Keratinocyte (primary cell): Measurements from ENCODE around the gene RNF41. TPM values are rescaled to one million over a fixed set of nuclear protein-coding genes. Genes with fewer than 3 reads are reported as not detected.

Source experiments
- DNase-seq: peaks from one replicate; pipeline ENCODE4 v3.0.0-alpha.2; 2011; ENCODE audit warnings: low read depth, missing footprints, low spot score
- FAIRE-seq: peaks from 2 replicates; lab custom pipeline; 2011; peaks lifted over from hg19 to GRCh38; lab: Jason Lieb, UNC
- H2AFZ ChIP-seq: 2 replicates; pipeline ENCODE4 v1.6.0; 2012; ENCODE audit warnings: low read length, control low read depth, inconsistent platforms; ENCODE audit not compliant: control insufficient read depth
- H3K27ac ChIP-seq: 2 replicates; pipeline ENCODE4 v1.5.1; 2011; ENCODE audit warnings: low read length; ENCODE audit not compliant: control insufficient read depth, insufficient read depth
- H3K27me3 ChIP-seq: 3 replicates; pipeline ENCODE4 v1.6.0; 2011; ENCODE audit warnings: low read length; ENCODE audit not compliant: control insufficient read depth, insufficient read depth; ENCODE audit errors: extremely low read depth
- H3K36me3 ChIP-seq, 2 experiments: 2 replicates in 1 of 2; 3 replicates in 1 of 2; pipeline ENCODE4 v1.5.1; 2011; ENCODE audit warnings: low read length in 2 of 2, mild to moderate bottlenecking in 1 of 2; ENCODE audit not compliant: control insufficient read depth in 2 of 2, insufficient read depth in 2 of 2; ENCODE audit errors: extremely low read depth in 1 of 2
- H3K4me1 ChIP-seq: 3 replicates; pipeline ENCODE4 v1.5.1; 2011; ENCODE audit warnings: low read length; ENCODE audit not compliant: control insufficient read depth, insufficient read depth; ENCODE audit errors: extremely low read depth
- H3K4me2 ChIP-seq: 3 replicates; pipeline ENCODE4 v1.6.0; 2011; ENCODE audit warnings: low read depth, low read length; ENCODE audit not compliant: control insufficient read depth, insufficient read depth; ENCODE audit errors: extremely low read depth
- H3K4me3 ChIP-seq, 3 experiments: fragments of 200-600 bp in 1 of 3; sonication (generic) in 1 of 3; 2 replicates in 2 of 3; 3 replicates in 1 of 3; pipeline ENCODE4 v1.5.1; 2011 to 2016; ENCODE audit warnings: low read length in 3 of 3, mild to moderate bottlenecking in 3 of 3, control low read depth in 2 of 3, inconsistent platforms in 1 of 3, low read depth in 1 of 3, mixed read lengths in 1 of 3, mixed run types in 1 of 3, moderate library complexity in 1 of 3; ENCODE audit not compliant: control insufficient read depth in 2 of 3, insufficient read depth in 2 of 3; ENCODE audit errors: extremely low read depth in 1 of 3
- H3K79me2 ChIP-seq: 2 replicates; pipeline ENCODE4 v1.6.0; 2012; ENCODE audit warnings: low read length; ENCODE audit not compliant: control insufficient read depth, insufficient read depth
- H3K9ac ChIP-seq: 3 replicates; pipeline ENCODE4 v1.6.0; 2011; ENCODE audit warnings: low read length; ENCODE audit not compliant: control insufficient read depth, insufficient read depth; ENCODE audit errors: extremely low read depth
- H3K9me1 ChIP-seq: 3 replicates; pipeline ENCODE4 v1.6.0; 2011; ENCODE audit warnings: low read length; ENCODE audit not compliant: control insufficient read depth, insufficient read depth; ENCODE audit errors: extremely low read depth
- H3K9me3 ChIP-seq: 2 replicates; pipeline ENCODE4 v1.5.1; 2012; ENCODE audit warnings: low read depth, low read length; ENCODE audit not compliant: control insufficient read depth
- H4K20me1 ChIP-seq: 3 replicates; pipeline ENCODE4 v1.6.0; 2011; ENCODE audit warnings: low read length; ENCODE audit not compliant: control insufficient read depth, insufficient read depth; ENCODE audit errors: extremely low read depth
- CTCF ChIP-seq, 3 experiments: IDR thresholded peaks in 1 of 3; conservative IDR thresholded peaks in 1 of 3; optimal IDR thresholded peaks in 1 of 3; 2 replicates in 2 of 3; 3 replicates in 1 of 3; pipeline versions ENCODE3 to v1.5.1; 2011; ENCODE audit warnings: low read length in 3 of 3, mild to moderate bottlenecking in 3 of 3, moderate library complexity in 2 of 3, control low read depth in 1 of 3, inconsistent platforms in 1 of 3; ENCODE audit not compliant: insufficient read depth in 2 of 3; ENCODE audit errors: extremely low read depth in 1 of 3
- EZH2 ChIP-seq: IDR thresholded peaks from one replicate; pipeline ENCODE4 v1.6.1; 2012; ENCODE audit warnings: inconsistent platforms, mild to moderate bottlenecking, low read length, moderate library complexity
- dilution Hi-C: fragments of 300-500 bp; cut with MboI; formaldehyde crosslinking; loops from one replicate; pipeline ENCODE4 v1.7.0; 2020; ENCODE audit warnings: low sequenced_read_pairs; ENCODE audit not compliant: extremely low pct_ligation_motif_present
- polyA minus RNA-seq, 3 experiments: library from RNA; depleted of rRNA, polyadenylated mRNA; stranded (reverse); fragments of >200 nt; gene quantifications; 1 replicate in 1 of 3; 2 replicates in 1 of 3; 3 replicates in 1 of 3; pipeline ENCODE4 v1.2.3, GENCODE V29; 2011
- polyA plus RNA-seq, 5 experiments: library from polyadenylated mRNA; depleted of rRNA in 3 of 5; stranded (reverse) in 3 of 5; stranded (forward) in 1 of 5; unstranded in 1 of 5; fragments of >200 nt; gene quantifications; 1 replicate in 1 of 5; 2 replicates in 3 of 5; 3 replicates in 1 of 5; pipeline versions ENCODE4 v1.2.1 to v1.2.3, GENCODE V29; 2011 to 2012; ENCODE audit warnings: missing spikeins in 2 of 5, low read depth in 1 of 5, low replicate concordance in 1 of 5

Gene RNF41
- 42.2 to 62.0 TPM (median 49.7 TPM) in 3 replicates for polyA plus RNA-seq
- polyA plus RNA-seq (2011; ENCODE audit: low read depth): 22.0 TPM
- 50.7 and 53.4 TPM in 2 replicates for polyA plus RNA-seq (2011; cell fraction: cytosol; rRNA removed)
- 35.0 and 36.5 TPM in 2 replicates for polyA plus RNA-seq (2011; cell fraction: nucleus; rRNA removed)
- 25.0 and 27.8 TPM in 2 replicates for polyA plus RNA-seq (2012; ENCODE audit: low replicate concordance)
- polyA minus RNA-seq: 139 to 212 TPM (median 144 TPM) in 3 replicates
- polyA minus RNA-seq (2011; cell fraction: cytosol; rRNA and poly(A)+ RNA removed): 62.9 TPM
- polyA minus RNA-seq (2011; cell fraction: nucleus; rRNA and poly(A)+ RNA removed): 35.7 and 43.4 TPM in 2 replicates

DNA sequence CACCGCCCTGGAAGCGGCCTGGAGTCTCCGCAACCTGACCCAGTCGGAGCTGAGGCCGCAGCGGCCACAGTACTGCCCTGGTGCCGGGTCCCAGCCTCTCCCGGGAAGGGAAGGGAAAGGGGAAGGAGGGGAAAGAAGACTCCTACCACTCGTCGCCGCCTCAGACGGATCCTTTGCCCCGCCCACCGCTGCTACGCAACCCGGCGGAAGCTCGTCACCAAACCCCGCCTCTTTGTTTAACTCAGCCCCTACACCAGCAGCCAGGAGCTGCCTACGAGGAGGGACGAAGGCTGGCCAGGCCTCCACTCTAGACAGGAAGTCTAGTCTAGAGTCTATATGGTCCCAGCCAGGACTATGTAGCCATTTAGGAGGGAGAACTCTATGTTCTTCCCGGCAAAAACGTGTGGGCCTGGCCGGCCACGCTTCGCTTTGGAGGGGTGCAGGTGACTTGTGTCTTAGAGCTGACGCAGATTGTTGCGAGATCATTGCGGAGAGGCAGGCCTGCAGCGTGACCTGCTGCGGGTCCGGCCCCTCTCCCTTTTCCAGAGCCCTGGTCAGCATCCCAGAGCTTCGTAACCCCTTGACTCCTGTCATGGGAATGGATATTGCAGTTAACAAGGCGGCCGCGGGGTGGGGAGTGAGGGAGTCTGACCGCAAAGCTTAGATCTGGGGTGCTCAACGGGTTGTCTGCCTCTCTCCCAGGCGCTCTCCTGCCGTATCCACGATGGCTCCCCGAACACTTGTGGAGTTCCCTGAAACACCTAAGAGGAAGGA lies at the start of gene RNF41:
Gene RNF41 (minus strand): TSS at position 166 of the 774 bp plus-strand sequence. CDS start 7,875 bp downstream, outside the sequence.
- Histone ChIP-seq H2AFZ (peak within 1 kb of the TSS; percentile 94), H3K9me1 (no peaks in the 10 kb centered on the region), H3K4me3 (peak within 1 kb of the TSS; percentile 89 to 98 (median 94)), H3K9ac (peak within 1 kb of the TSS; percentile 92), H3K4me1 (peaks cover 24% of the 10 kb centered on the region), H3K27me3 (no peaks in the 10 kb centered on the region), H3K9me3 (no peaks in the 10 kb centered on the region), H4K20me1 (no peaks in the 10 kb centered on the region), H3K36me3 (peaks cover 2 to 4% of the 10 kb centered on the region in 2 experiments), H3K4me2 (peak within 1 kb of the TSS; percentile 98), H3K27ac (peak within 1 kb of the TSS; percentile 84), H3K79me2 (peaks cover 32% of the 10 kb centered on the region)
- FAIRE-seq (peak; percentile 77), DNase-seq (peak; percentile 85)
- TF ChIP-seq EZH2: no peak
- no peak for TF ChIP-seq CTCF (optimal IDR thresholded peaks at IDR 0.05 in 1 of 3, IDR thresholded peaks at IDR 0.05 in 1 of 3, conservative IDR thresholded peaks at IDR 0.05 in 1 of 3; ENCODE audit: extremely low read depth in 1 of 3, insufficient read depth in 2 of 3, low read length in 3 of 3)
- dilution Hi-C loops: no loop called here

DNA sequence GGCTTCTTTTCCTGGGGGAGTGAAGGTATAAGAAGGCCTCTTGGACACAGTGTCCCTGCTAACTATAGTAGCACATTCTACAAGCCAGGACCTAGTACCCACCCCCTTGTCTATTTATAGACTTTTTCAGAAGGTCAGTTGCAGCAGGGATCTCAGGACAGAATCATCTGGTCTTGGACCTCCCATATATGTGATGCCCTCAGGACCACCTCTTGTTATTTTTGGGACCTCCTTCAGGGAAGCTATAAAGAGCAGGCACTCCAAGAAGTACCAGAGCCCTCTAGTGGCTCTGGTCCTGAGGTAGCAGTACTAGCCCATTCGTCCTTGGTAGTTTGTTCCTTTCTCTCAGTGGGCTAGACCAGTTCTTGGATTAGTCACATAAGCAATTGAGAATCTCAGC lies 49.3 kb upstream of the RNF41 start:
- H3K79me2 ChIP-seq: no peaks in the 10 kb centered on the region
- no peak overlapping the region for H2AFZ ChIP-seq
- no peak overlapping the region for H3K9ac ChIP-seq
- no peak overlapping the region for H3K4me2 ChIP-seq
- dilution Hi-C loops: no loop called here
- peaks cover 5% of the 10 kb centered on the region for H3K4me1 ChIP-seq
- no peaks in the 10 kb centered on the region for H4K20me1 ChIP-seq
- H3K9me1 ChIP-seq: no peaks in the 10 kb centered on the region
- FAIRE-seq: no peak
- H3K36me3 ChIP-seq: peaks cover 17 to 30% of the 10 kb centered on the region in 2 experiments
- H3K27me3 ChIP-seq: no peaks in the 10 kb centered on the region
- H3K27ac ChIP-seq: no peak overlapping the region
- TF ChIP-seq EZH2 (no peak), CTCF (optimal IDR thresholded peaks at IDR 0.05 in 1 of 3, IDR thresholded peaks at IDR 0.05 in 1 of 3, conservative IDR thresholded peaks at IDR 0.05 in 1 of 3; ENCODE audit: extremely low read depth in 1 of 3, insufficient read depth in 2 of 3, low read length in 3 of 3) (peak; percentile 31 to 54 (median 54))
- H3K4me3 ChIP-seq: no peak overlapping the region
- no peaks in the 10 kb centered on the region for H3K9me3 ChIP-seq
- DNase-seq: no peak
